B cell (primary cell): Measurements from ENCODE around the gene DKK3. TPM values are rescaled to one million over a fixed set of nuclear protein-coding genes. Genes with fewer than 3 reads are reported as not detected.

Experiments
- ATAC-seq: fragments of 200-7000 bp; cut with Tn5 transposase; one replicate; pipeline ENCODE4 v1.10.0; 2021; ENCODE audit warnings: low read depth, mild to moderate bottlenecking, moderate number of reproducible peaks, moderate library complexity
- CTCF ChIA-PET: fragments of 350-600 bp; sonication (Branson Sonifier 250); formaldehyde crosslinking; loops from one replicate; lab custom pipeline; 2021; ENCODE audit warnings: antibody characterized with exemption, inconsistent platforms; lab: Charles Lee
- POLR2A ChIA-PET: fragments of 350-600 bp; sonication (Branson Sonifier 250); formaldehyde crosslinking; loops from one replicate; lab custom pipeline; 2021; ENCODE audit warnings: antibody characterized with exemption; lab: Charles Lee
- DNase-seq: peaks from one replicate; pipeline ENCODE4 v3.0.0; 2013
- H2AFZ ChIP-seq: 2 replicates; pipeline ENCODE4 v1.6.1; 2012; ENCODE audit warnings: mild to moderate bottlenecking, low read depth, low read length; ENCODE audit not compliant: insufficient read depth, poor library complexity, severe bottlenecking
- H3K27ac ChIP-seq, 2 donors: 1 replicate in 1 of 2; 2 replicates in 1 of 2; pipeline ENCODE4 v1.5.1; 2012 to 2013; ENCODE audit warnings: low read length in 2 of 2, mild to moderate bottlenecking in 2 of 2, moderate library complexity in 1 of 2
- H3K27me3 ChIP-seq, 4 experiments: fragments of 200-600 bp in 1 of 4; sonication (generic) in 1 of 4; replicated peaks in 1 of 4; 1 replicate in 2 of 4; 2 replicates in 2 of 4; pipeline versions ENCODE4 v1.6.1 to v1.7.0; 2013 to 2016; ENCODE audit warnings: low read length in 3 of 4, mild to moderate bottlenecking in 2 of 4, mixed read lengths in 1 of 4, moderate library complexity in 1 of 4; ENCODE audit not compliant: insufficient read depth in 4 of 4, control insufficient read depth in 3 of 4; ENCODE audit errors: control extremely low read depth in 1 of 4
- H3K36me3 ChIP-seq, 2 experiments: replicated peaks in 1 of 2; 1 replicate in 1 of 2; 2 replicates in 1 of 2; pipeline versions ENCODE4 v1.6.1 to v1.7.1; 2013; ENCODE audit warnings: low read length in 1 of 2; ENCODE audit not compliant: insufficient read depth in 2 of 2, control insufficient read depth in 1 of 2; ENCODE audit errors: control extremely low read depth in 1 of 2, extremely low read depth in 1 of 2
- H3K4me1 ChIP-seq, 2 donors: fragments of 200-600 bp in 1 of 2; sonication (generic) in 1 of 2; 1 replicate in 1 of 2; 2 replicates in 1 of 2; pipeline versions ENCODE4 v1.5.1 to v1.6.1; 2013 to 2017; ENCODE audit warnings: low read length in 2 of 2; ENCODE audit not compliant: control insufficient read depth in 2 of 2, insufficient read depth in 2 of 2
- H3K4me2 ChIP-seq: replicated peaks from 2 replicates; pipeline ENCODE3; 2012; ENCODE audit warnings: mild to moderate bottlenecking, low read depth, low read length; ENCODE audit not compliant: poor library complexity, severe bottlenecking
- H3K4me3 ChIP-seq, 5 experiments: fragments of 200-600 bp in 1 of 5; sonication (generic) in 1 of 5; 1 replicate in 3 of 5; 2 replicates in 2 of 5; pipeline versions ENCODE4 v1.5.1 to v1.7.0; 2011 to 2016; ENCODE audit warnings: low read length in 4 of 5, mild to moderate bottlenecking in 4 of 5, low read depth in 2 of 5, control low read depth in 1 of 5, moderate library complexity in 1 of 5; ENCODE audit not compliant: insufficient read depth in 1 of 5; ENCODE audit errors: control extremely low read depth in 1 of 5, extremely low read depth in 1 of 5
- H3K79me2 ChIP-seq: fragments of 200-600 bp; sonication (generic); one replicate; pipeline ENCODE4 v1.6.0; 2016; ENCODE audit warnings: low read length; ENCODE audit not compliant: control insufficient read depth, insufficient read depth
- H3K9ac ChIP-seq: fragments of 200-600 bp; sonication (generic); 2 replicates; pipeline ENCODE4 v1.6.1; 2017; ENCODE audit warnings: mild to moderate bottlenecking, low read length, moderate library complexity
- H3K9me3 ChIP-seq, 3 donors: one replicate each; pipeline versions ENCODE4 v1.6.1 to v1.7.1; 2013; ENCODE audit warnings: low read length in 2 of 3; ENCODE audit not compliant: control insufficient read depth in 2 of 3, insufficient read depth in 1 of 3; ENCODE audit errors: control extremely low read depth in 1 of 3
- H4K20me1 ChIP-seq: 2 replicates; pipeline ENCODE4 v1.6.0; 2012; ENCODE audit warnings: mild to moderate bottlenecking, low read length; ENCODE audit not compliant: insufficient read depth, control insufficient read depth, poor library complexity, severe bottlenecking
- H3K27ac Mint-ChIP-seq: one replicate; pipeline ENCODE4 v1.8.0; 2021; ENCODE audit warnings: mixed read lengths
- H3K27me3 Mint-ChIP-seq: one replicate; pipeline ENCODE4 v1.8.0; 2021; ENCODE audit warnings: mixed read lengths
- H3K4me1 Mint-ChIP-seq: one replicate; pipeline ENCODE4 v1.8.0; 2021; ENCODE audit warnings: mixed read lengths
- H3K4me3 Mint-ChIP-seq: one replicate; pipeline ENCODE4 v1.8.0; 2021; ENCODE audit warnings: mixed read lengths
- H3K9me3 Mint-ChIP-seq: one replicate; pipeline ENCODE4 v1.8.0; 2022; ENCODE audit warnings: mixed read lengths; ENCODE audit not compliant: insufficient read depth
- CTCF ChIP-seq: fragments of 200-600 bp; IDR thresholded peaks from one replicate; pipeline ENCODE4 v1.8.0; 2022; ENCODE audit warnings: antibody characterized with exemption, mild to moderate bottlenecking
- EZH2 ChIP-seq: IDR thresholded peaks from 2 replicates; pipeline ENCODE4 v1.6.1; 2012; ENCODE audit warnings: borderline replicate concordance, low read depth, mild to moderate bottlenecking, moderate library complexity, low read length; ENCODE audit not compliant: insufficient read depth, poor library complexity, severe bottlenecking
- WGBS: methylation state at CpG from one replicate; pipeline ENCODE4 v1.1.5; 2013; ENCODE audit warnings: missing lambda C conversion rate; ENCODE audit not compliant: insufficient coverage; 5-methylcytosine and 5-hydroxymethylcytosine counted together
- intact Hi-C: fragments of 100-400 bp; cut with micrococcal nuclease; formaldehyde crosslinking; loops from one replicate; pipeline ENCODE4 v1.10.0; 2022
- polyA plus RNA-seq: library from polyadenylated mRNA; depleted of rRNA; stranded (reverse); fragments of >200 nt; gene quantifications from 2 replicates; pipeline ENCODE4 v1.2.3, GENCODE V29; 2012
- total RNA-seq, 2 donors: library from RNA; stranded (reverse); fragments of 120-200 nt in 1 of 2; gene quantifications; 1 replicate in 1 of 2; 2 replicates in 1 of 2; pipeline versions ENCODE4 v1.2.3 to v1.2.4, GENCODE V29; 2013 to 2022

The DKK3 gene
- total and polyA plus RNA-seq, 2 donors (not counting 1 experiment from before 2014, with no cell fraction given), result 0.33 TPM; not detected in 1

DNA sequence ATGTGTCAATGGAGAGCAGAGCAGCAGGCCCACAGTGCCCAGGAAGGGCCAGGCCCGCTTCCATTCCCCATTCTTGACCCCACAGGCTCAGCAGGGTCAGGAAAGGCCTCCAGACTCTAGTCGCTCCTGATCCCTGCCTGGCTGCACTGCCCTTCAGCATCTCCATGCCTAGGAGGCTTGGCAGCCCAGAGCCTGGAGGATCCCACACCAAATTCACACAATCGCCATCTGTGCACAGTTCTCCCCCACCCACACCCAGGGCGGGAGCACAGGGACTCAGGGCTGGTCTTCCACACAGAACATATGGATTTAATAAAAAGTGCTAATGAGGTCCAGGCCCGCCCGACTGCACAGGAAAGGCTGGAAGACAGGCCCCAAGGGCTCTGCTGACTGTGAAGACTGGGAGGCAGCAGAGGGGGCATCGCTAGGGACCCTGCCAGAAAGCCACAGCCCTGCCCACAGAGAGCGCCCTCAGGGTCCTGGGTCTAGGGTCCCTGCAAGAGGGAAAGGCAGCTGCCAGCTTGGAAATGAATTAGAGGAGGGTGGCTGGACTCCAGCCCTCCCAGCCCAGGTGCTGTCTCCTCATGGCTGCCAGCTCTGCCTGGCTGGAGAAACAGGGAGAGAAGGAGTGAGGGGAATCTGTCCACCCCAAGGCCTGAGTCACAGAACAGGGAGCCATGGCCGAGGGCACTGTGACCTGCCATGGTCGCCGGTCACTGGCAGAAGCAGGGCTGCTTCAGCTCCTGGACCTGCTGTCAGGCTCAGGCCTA is 39.7 kb downstream of the DKK3 start:
- Histone ChIP-seq H3K27me3 (peaks cover 0 to 8% (median 0%) of the 10 kb centered on the region in 4 experiments), H3K9ac (no peak overlapping the region), H3K36me3 (no peaks in the 10 kb centered on the region), H3K4me2 (no peak overlapping the region), H3K4me3 (no peak overlapping the region), H4K20me1 (no peaks in the 10 kb centered on the region), H3K27ac (no peak overlapping the region), H3K9me3 (no peaks in the 10 kb centered on the region), H2AFZ (no peak overlapping the region), H3K79me2 (no peaks in the 10 kb centered on the region), H3K4me1 (no peaks in the 10 kb centered on the region)
- no peak overlapping the region for H3K4me3 Mint-ChIP-seq
- DNase-seq, result no peak
- 70% methylated on average over 7 of the region's 11 CpGs for WGBS
- no peaks in the 10 kb centered on the region for H3K9me3 Mint-ChIP-seq
- no peaks in the 10 kb centered on the region for H3K4me1 Mint-ChIP-seq
- ChIA-PET CTCF (no interaction called here), POLR2A (no interaction called here)
- intact Hi-C loops, result no loop called here
- TF ChIP-seq EZH2 (no peak), CTCF (no peak)
- no peak overlapping the region for H3K27ac Mint-ChIP-seq
- ATAC-seq, result no peak
- H3K27me3 Mint-ChIP-seq, result peaks cover 10% of the 10 kb centered on the region
